ENCODE results near the gene ARID1B.

GRCh38 chr6:157194643-157195042 is 417.5 kb downstream of the ARID1B start:
- TF ChIP-seq CTCF (IDR thresholded peaks at IDR 0.05; ENCODE audit: low read length) (no peak), EZH2 (IDR thresholded peaks at IDR 0.05; ENCODE audit: borderline replicate concordance, low read length) (no peak)

Data from OCI-LY1 (cell line).